Hepatocyte (in vitro differentiated cells): Measurements from ENCODE around the gene CLCN1. TPM values are rescaled to one million over a fixed set of nuclear protein-coding genes. Genes with fewer than 3 reads are reported as not detected.

ENCODE experiments used
- DNase-seq: peaks from one replicate; pipeline ENCODE4 v3.0.0-alpha.2; 2016; ENCODE audit warnings: low spot score
- H2AFZ ChIP-seq: fragments of 200-600 bp; sonication (generic); 2 replicates; pipeline ENCODE4 v1.6.0; 2016; ENCODE audit warnings: antibody characterized with exemption, mild to moderate bottlenecking
- H3K27ac ChIP-seq: fragments of 200-600 bp; sonication (generic); 2 replicates; pipeline ENCODE4 v1.5.1; 2016; ENCODE audit warnings: mild to moderate bottlenecking
- H3K27me3 ChIP-seq: fragments of 200-600 bp; sonication (generic); 2 replicates; pipeline ENCODE4 v1.6.1; 2016
- H3K36me3 ChIP-seq: fragments of 200-600 bp; sonication (generic); replicated peaks from 2 replicates; pipeline ENCODE4 v1.5.1; 2016; ENCODE audit warnings: low read depth; ENCODE audit not compliant: insufficient read depth
- H3K4me1 ChIP-seq: fragments of 200-600 bp; sonication (generic); 2 replicates; pipeline ENCODE4 v1.5.1; 2016; ENCODE audit warnings: mild to moderate bottlenecking, moderate library complexity; ENCODE audit not compliant: insufficient read depth
- H3K4me2 ChIP-seq: fragments of 200-600 bp; sonication (generic); 2 replicates; pipeline ENCODE4 v1.6.0; 2016
- H3K4me3 ChIP-seq: fragments of 200-600 bp; sonication (generic); 2 replicates; pipeline ENCODE4 v1.5.1; 2016; ENCODE audit warnings: mild to moderate bottlenecking
- H3K79me2 ChIP-seq: fragments of 200-600 bp; sonication (generic); 2 replicates; pipeline ENCODE4 v1.6.0; 2017; ENCODE audit warnings: mild to moderate bottlenecking
- H3K9me2 ChIP-seq: fragments of 200-600 bp; sonication (generic); replicated peaks from 2 replicates; pipeline ENCODE4 v1.6.0; 2017; ENCODE audit warnings: mild to moderate bottlenecking; ENCODE audit not compliant: insufficient read depth
- H3K9me3 ChIP-seq: fragments of 200-600 bp; sonication (generic); 2 replicates; pipeline ENCODE4 v1.5.1; 2016; ENCODE audit warnings: low read depth, mild to moderate bottlenecking
- H4K20me1 ChIP-seq: fragments of 200-600 bp; sonication (generic); 2 replicates; pipeline ENCODE4 v1.6.0; 2016; ENCODE audit warnings: mild to moderate bottlenecking; ENCODE audit not compliant: insufficient read depth, poor library complexity, severe bottlenecking
- EZH2 ChIP-seq: fragments of 200-600 bp; sonication (generic); IDR thresholded peaks from 2 replicates; pipeline ENCODE4 v1.6.1; 2016; ENCODE audit warnings: antibody characterized with exemption, mild to moderate bottlenecking, borderline replicate concordance
- EZH2phosphoT487 ChIP-seq: fragments of 200-600 bp; sonication (generic); IDR thresholded peaks from one replicate; pipeline ENCODE4 v1.6.1; 2018; ENCODE audit warnings: antibody characterized with exemption, mild to moderate bottlenecking, low read depth, moderate library complexity; ENCODE audit not compliant: unreplicated experiment, severe bottlenecking
- WGBS: methylation state at CpG from one replicate; pipeline ENCODE4 v1.1.6; 2016; ENCODE audit warnings: low lambda C conversion rate; ENCODE audit errors: missing lambda C conversion rate; 5-methylcytosine and 5-hydroxymethylcytosine counted together
- polyA plus RNA-seq: library from polyadenylated mRNA; unstranded; fragments of >200 nt; fragmentation: Nextera tagmentation; extraction: Ambion mirVana; gene quantifications from 2 replicates; pipeline ENCODE4 v1.2.1, GENCODE V29; 2016
- total RNA-seq: library from RNA; depleted of rRNA; stranded (reverse); fragments of >200 nt; gene quantifications from 2 replicates; pipeline ENCODE4 v1.2.3, GENCODE V29; 2014
- TF ChIP-seq, protein P1 (sequence below): fragments of 200-600 bp; sonication (generic); IDR thresholded peaks from 2 replicates; pipeline ENCODE4 v1.5.1; 2016; ENCODE audit warnings: antibody characterized with exemption, mild to moderate bottlenecking; ENCODE audit not compliant: poor library complexity

The CLCN1 gene
- total and polyA plus RNA-seq, 2 experiments from 2014 or later, result 0.07 TPM; not detected in 1

DNA sequence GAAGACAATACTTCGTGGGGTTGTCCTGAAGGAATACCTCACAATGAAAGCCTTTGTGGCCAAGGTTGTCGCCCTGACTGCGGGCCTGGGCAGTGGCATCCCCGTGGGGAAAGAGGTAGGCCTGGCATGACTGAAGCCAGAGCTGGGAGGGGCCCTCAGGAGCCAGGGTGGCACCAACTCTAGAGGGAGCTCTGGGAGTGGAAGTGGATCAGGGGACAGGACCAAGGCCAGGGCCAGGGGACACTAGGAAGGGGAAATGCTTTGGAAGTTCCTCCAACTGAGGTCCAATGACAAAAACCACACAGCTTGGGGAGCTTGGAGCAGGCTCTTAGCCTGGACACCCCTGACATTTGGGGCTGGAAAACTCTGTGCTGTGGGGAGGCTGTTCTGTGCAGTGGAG is 5.8 kb downstream of the CLCN1 start:
- no peaks in the 10 kb centered on the region for H3K9me2 ChIP-seq

DNA sequence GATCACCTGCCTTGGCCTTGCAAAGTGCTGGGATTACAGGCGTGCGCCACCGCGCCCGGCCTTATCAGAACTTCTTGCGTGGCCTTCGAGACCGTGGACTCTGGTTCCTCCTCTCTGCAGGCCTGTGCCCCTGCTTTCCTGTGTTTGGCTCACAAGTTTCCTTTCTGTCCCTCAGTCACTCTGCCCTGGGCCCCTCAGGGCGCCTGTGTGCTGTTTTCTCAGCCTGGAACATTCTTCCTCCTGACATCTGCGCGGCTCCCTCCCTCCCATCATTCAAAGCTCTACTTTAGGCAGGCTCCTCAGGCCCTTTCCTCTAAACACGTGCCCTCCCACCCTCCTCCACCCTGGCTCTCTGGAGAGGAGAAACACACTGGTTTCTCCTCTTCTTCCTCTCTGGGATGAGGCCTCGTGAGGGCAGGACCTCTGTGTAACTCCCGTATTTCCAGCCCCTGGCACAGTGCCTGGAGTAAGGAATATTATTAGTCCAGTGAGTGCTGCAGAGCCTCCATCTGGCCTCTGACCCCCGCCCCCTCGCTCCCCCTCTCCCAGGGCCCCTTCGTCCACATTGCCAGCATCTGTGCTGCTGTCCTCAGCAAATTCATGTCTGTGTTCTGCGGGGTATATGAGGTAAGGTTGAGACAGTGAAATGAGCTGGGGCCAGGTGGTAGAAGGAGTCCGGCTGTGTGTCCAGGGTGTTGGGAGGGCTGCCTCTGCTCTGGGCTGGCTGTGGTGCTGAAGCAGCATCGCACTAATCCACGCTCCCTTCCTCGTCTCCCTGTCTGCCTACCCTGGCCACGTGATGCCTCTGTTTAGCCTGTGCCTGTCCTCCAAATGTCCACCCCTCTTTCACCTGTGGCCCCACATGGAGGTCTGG is 7.1 kb downstream of the CLCN1 start:
- 79% methylated on average over 23 of the region's 23 CpGs for WGBS
- H3K4me2 ChIP-seq, result no peak overlapping the region
- no peaks in the 10 kb centered on the region for H3K36me3 ChIP-seq
- H3K4me1 ChIP-seq, result peaks cover 12% of the 10 kb centered on the region
- no peaks in the 10 kb centered on the region for H3K9me2 ChIP-seq
- H4K20me1 ChIP-seq, result no peaks in the 10 kb centered on the region
- DNase-seq, result peak; percentile 22
- TF ChIP-seq EZH2phosphoT487 (no peak), EZH2 (no peak)
- TF ChIP-seq, protein P1, sequence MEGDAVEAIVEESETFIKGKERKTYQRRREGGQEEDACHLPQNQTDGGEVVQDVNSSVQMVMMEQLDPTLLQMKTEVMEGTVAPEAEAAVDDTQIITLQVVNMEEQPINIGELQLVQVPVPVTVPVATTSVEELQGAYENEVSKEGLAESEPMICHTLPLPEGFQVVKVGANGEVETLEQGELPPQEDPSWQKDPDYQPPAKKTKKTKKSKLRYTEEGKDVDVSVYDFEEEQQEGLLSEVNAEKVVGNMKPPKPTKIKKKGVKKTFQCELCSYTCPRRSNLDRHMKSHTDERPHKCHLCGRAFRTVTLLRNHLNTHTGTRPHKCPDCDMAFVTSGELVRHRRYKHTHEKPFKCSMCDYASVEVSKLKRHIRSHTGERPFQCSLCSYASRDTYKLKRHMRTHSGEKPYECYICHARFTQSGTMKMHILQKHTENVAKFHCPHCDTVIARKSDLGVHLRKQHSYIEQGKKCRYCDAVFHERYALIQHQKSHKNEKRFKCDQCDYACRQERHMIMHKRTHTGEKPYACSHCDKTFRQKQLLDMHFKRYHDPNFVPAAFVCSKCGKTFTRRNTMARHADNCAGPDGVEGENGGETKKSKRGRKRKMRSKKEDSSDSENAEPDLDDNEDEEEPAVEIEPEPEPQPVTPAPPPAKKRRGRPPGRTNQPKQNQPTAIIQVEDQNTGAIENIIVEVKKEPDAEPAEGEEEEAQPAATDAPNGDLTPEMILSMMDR, result no peak
- no peak overlapping the region for H3K27ac ChIP-seq
- H3K79me2 ChIP-seq, result no peaks in the 10 kb centered on the region
- H2AFZ ChIP-seq, result no peak overlapping the region
- H3K27me3 ChIP-seq, result no peaks in the 10 kb centered on the region
- no peaks in the 10 kb centered on the region for H3K9me3 ChIP-seq
- no peak overlapping the region for H3K4me3 ChIP-seq

More for the DNA sequence above, 5.8 kb downstream of the CLCN1 start:
- Histone ChIP-seq H3K79me2 (no peaks in the 10 kb centered on the region), H3K36me3 (no peaks in the 10 kb centered on the region), H3K4me1 (peaks cover 12% of the 10 kb centered on the region), H2AFZ (no peak overlapping the region), H3K27me3 (no peaks in the 10 kb centered on the region), H3K4me2 (no peak overlapping the region), H4K20me1 (no peaks in the 10 kb centered on the region), H3K27ac (no peak overlapping the region), H3K4me3 (no peak overlapping the region), H3K9me3 (no peaks in the 10 kb centered on the region)
- DNase-seq, result no peak
- TF ChIP-seq, protein P1, result no peak
- TF ChIP-seq EZH2phosphoT487, result no peak
- TF ChIP-seq EZH2, result no peak
- WGBS, result 85% methylated on average over 4 of the region's 4 CpGs

DNA sequence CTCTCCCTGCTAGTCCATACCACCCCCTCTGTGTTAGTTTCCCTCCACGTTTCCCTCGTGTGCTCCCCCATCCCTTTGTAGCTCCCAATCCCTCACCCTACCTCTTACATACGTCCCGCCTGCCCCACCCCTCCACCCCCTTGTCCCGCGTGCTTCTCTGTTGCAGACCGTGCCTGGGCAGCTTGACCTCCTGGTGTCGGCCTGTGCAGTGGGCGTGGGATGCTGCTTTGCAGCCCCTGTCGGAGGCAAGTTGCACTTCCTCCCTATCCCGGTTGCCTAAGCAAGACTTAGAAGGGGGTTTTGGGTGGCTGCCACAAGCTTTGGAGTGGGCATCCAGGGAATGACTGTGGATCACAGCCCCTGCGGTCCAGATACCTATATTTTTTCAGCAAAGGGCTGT is 7.7 kb downstream of the CLCN1 start:
- Histone ChIP-seq H3K27ac (no peak overlapping the region), H3K79me2 (no peaks in the 10 kb centered on the region), H3K4me3 (no peak overlapping the region), H3K27me3 (no peaks in the 10 kb centered on the region), H3K4me1 (peaks cover 12% of the 10 kb centered on the region), H4K20me1 (no peaks in the 10 kb centered on the region), H2AFZ (no peak overlapping the region), H3K9me3 (no peaks in the 10 kb centered on the region), H3K4me2 (no peak overlapping the region), H3K36me3 (no peaks in the 10 kb centered on the region), H3K9me2 (no peaks in the 10 kb centered on the region)
- no peak for TF ChIP-seq EZH2
- TF ChIP-seq, protein P1, result no peak
- no peak for TF ChIP-seq EZH2phosphoT487
- WGBS, result 82% methylated on average over 11 of the region's 12 CpGs
- DNase-seq, result no peak
